HEK293 (cell line): Measurements from ENCODE around the gene TOR3A.

Experiments used
- CTCF ChIA-PET: fragments of 350-600 bp; formaldehyde crosslinking; extraction: SDS; loops from one replicate; lab custom pipeline; 2021; ENCODE audit warnings: antibody characterized with exemption; lab: Yijun Ruan, JAX
- POLR2A ChIA-PET: fragments of 300-600 bp; formaldehyde crosslinking; extraction: SDS; loops from one replicate; lab custom pipeline; 2020; ENCODE audit warnings: antibody characterized with exemption, inconsistent platforms; lab: Yijun Ruan, JAX
- H3K27ac ChIP-seq: fragments of 200-500 bp; sonication (Bioruptor generic); 2 replicates; pipeline ENCODE4 v1.5.1; 2014; ENCODE audit warnings: low read depth, low read length, control low read depth, inconsistent platforms; ENCODE audit errors: extremely low read depth
- H3K36me3 ChIP-seq, 2 experiments: fragments of 200-500 bp in 1 of 2; sonication (Bioruptor generic) in 1 of 2; 1 replicate in 1 of 2; 2 replicates in 1 of 2; pipeline ENCODE4 v1.5.1; 2014 to 2017; ENCODE audit warnings: inconsistent platforms in 2 of 2, low read length in 2 of 2; ENCODE audit not compliant: control insufficient read depth in 2 of 2, insufficient read depth in 1 of 2
- H3K4me1 ChIP-seq: fragments of 200-500 bp; sonication (Bioruptor generic); 2 replicates; pipeline ENCODE4 v1.5.1; 2014; ENCODE audit warnings: mild to moderate bottlenecking, low read length, inconsistent platforms; ENCODE audit not compliant: control insufficient read depth, insufficient read depth
- H3K4me3 ChIP-seq: 2 replicates; pipeline ENCODE4 v1.5.1; 2011; ENCODE audit warnings: low read depth, mild to moderate bottlenecking, control low read depth, low read length, moderate library complexity
- H3K9me3 ChIP-seq: fragments of 200-500 bp; sonication (Bioruptor generic); 2 replicates; pipeline ENCODE4 v1.5.1; 2014; ENCODE audit warnings: low read depth, low read length, inconsistent platforms; ENCODE audit not compliant: control insufficient read depth, insufficient read depth
- HOXA7 ChIP-seq: sonication (generic); formaldehyde crosslinking; IDR thresholded peaks from 2 replicates; pipeline ENCODE4 v1.8.1; 2022; ENCODE audit warnings: missing genetic modification reagents, borderline replicate concordance
- SP3 ChIP-seq: fragments of 450-650 bp; formaldehyde crosslinking; IDR thresholded peaks from 2 replicates; pipeline ENCODE4 v1.5.1; 2016; ENCODE audit warnings: missing biosample characterization, missing genetic modification characterization
- YY2 ChIP-seq: fragments of 450-650 bp; formaldehyde crosslinking; IDR thresholded peaks from 2 replicates; pipeline ENCODE4 v1.5.1; 2016; ENCODE audit warnings: missing biosample characterization, missing genetic modification characterization
- ZFHX2 ChIP-seq: fragments of 450-650 bp; formaldehyde crosslinking; conservative IDR thresholded peaks from 2 replicates; pipeline ENCODE4 v1.5.1; 2016; ENCODE audit warnings: missing biosample characterization, missing genetic modification characterization
- ZNF214 ChIP-seq: fragments of 450-650 bp; formaldehyde crosslinking; IDR thresholded peaks from 2 replicates; pipeline ENCODE4 v1.5.1; 2017; ENCODE audit warnings: missing biosample characterization, mild to moderate bottlenecking, missing genetic modification characterization, borderline replicate concordance
- ZNF274 ChIP-seq, 2 experiments: fragments of 200-500 bp in 1 of 2; fragments of 450-650 bp in 1 of 2; sonication (Bioruptor generic) in 1 of 2; formaldehyde crosslinking in 1 of 2; IDR thresholded peaks; 2 replicates each; pipeline versions ENCODE4 v1.5.1 to v1.6.1; 2014 to 2016; ENCODE audit warnings: borderline replicate concordance in 1 of 2, inconsistent platforms in 1 of 2, low read length in 1 of 2, missing biosample characterization in 1 of 2, missing genetic modification characterization in 1 of 2
- ZNF302 ChIP-seq: fragments of 450-650 bp; formaldehyde crosslinking; IDR thresholded peaks from 2 replicates; pipeline ENCODE4 v1.5.1; 2016; ENCODE audit warnings: missing biosample characterization, missing genetic modification characterization, low read depth
- ZXDB ChIP-seq: fragments of 450-650 bp; formaldehyde crosslinking; IDR thresholded peaks from 2 replicates; pipeline ENCODE4 v1.5.1; 2016; ENCODE audit warnings: missing biosample characterization, missing genetic modification characterization
- TF ChIP-seq, protein P1 (sequence below): fragments of 450-650 bp; formaldehyde crosslinking; conservative IDR thresholded peaks from 2 replicates; pipeline ENCODE4 v1.5.1; 2016; ENCODE audit warnings: low read depth, missing biosample characterization, missing genetic modification characterization
- TF ChIP-seq, protein P2 (sequence below): IDR thresholded peaks from 2 replicates; pipeline ENCODE4 v1.6.1; 2011; ENCODE audit warnings: mild to moderate bottlenecking, low read depth, low read length, borderline replicate concordance
- TF ChIP-seq, protein P3 (sequence below): fragments of 450-650 bp; formaldehyde crosslinking; IDR thresholded peaks from 2 replicates; pipeline ENCODE4 v1.5.1; 2016; ENCODE audit warnings: missing biosample characterization, missing genetic modification characterization

The TOR3A gene

DNA sequence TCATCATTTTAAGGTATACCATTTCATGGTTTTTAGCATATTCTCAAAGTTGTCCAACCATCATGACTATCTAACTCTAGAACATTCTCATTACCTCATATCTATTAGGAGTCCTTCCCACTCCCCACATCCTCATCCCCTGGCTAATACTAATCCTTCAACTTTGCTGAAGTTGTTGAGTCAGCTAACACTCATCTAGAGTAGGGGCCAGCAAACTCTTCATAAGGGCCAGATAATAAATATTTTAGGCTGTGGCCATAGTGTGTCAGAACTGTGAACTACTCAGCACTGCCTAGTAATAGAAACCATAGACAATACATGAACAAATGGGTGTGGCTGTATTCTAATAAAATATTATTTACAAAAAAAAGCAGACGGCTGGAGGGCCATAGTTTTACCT is 43.0 kb downstream of the TOR3A start:
- no peak for TF ChIP-seq HOXA7 (CRISPR knock-in tag)
- TF ChIP-seq, protein P1, sequence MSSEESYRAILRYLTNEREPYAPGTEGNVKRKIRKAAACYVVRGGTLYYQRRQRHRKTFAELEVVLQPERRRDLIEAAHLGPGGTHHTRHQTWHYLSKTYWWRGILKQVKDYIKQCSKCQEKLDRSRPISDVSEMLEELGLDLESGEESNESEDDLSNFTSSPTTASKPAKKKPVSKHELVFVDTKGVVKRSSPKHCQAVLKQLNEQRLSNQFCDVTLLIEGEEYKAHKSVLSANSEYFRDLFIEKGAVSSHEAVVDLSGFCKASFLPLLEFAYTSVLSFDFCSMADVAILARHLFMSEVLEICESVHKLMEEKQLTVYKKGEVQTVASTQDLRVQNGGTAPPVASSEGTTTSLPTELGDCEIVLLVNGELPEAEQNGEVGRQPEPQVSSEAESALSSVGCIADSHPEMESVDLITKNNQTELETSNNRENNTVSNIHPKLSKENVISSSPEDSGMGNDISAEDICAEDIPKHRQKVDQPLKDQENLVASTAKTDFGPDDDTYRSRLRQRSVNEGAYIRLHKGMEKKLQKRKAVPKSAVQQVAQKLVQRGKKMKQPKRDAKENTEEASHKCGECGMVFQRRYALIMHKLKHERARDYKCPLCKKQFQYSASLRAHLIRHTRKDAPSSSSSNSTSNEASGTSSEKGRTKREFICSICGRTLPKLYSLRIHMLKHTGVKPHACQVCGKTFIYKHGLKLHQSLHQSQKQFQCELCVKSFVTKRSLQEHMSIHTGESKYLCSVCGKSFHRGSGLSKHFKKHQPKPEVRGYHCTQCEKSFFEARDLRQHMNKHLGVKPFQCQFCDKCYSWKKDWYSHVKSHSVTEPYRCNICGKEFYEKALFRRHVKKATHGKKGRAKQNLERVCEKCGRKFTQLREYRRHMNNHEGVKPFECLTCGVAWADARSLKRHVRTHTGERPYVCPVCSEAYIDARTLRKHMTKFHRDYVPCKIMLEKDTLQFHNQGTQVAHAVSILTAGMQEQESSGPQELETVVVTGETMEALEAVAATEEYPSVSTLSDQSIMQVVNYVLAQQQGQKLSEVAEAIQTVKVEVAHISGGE (tag by site-specific recombination) = no peak
- no peak for TF ChIP-seq SP3
- TF ChIP-seq, protein P2, sequence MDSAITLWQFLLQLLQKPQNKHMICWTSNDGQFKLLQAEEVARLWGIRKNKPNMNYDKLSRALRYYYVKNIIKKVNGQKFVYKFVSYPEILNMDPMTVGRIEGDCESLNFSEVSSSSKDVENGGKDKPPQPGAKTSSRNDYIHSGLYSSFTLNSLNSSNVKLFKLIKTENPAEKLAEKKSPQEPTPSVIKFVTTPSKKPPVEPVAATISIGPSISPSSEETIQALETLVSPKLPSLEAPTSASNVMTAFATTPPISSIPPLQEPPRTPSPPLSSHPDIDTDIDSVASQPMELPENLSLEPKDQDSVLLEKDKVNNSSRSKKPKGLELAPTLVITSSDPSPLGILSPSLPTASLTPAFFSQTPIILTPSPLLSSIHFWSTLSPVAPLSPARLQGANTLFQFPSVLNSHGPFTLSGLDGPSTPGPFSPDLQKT = no peak
- TF ChIP-seq ZFHX2 (tag by site-specific recombination) = no peak
- TF ChIP-seq ZNF302 (tag by site-specific recombination) = no peak
- TF ChIP-seq YY2 (tag by site-specific recombination) = no peak
- Histone ChIP-seq H3K4me1 (peaks cover 4% of the 10 kb centered on the region; the same call in 1 of the 2 replicates), H3K27ac (no peak overlapping the region), H3K4me3 (no peak overlapping the region), H3K36me3 (peaks cover 0 to 13% of the 10 kb centered on the region in 2 experiments; a peak in 2 of 3 replicates), H3K9me3 (no peaks in the 10 kb centered on the region)
- CTCF ChIA-PET = interaction anchor here (1.5 kb wide), 1 partner anchor 68 kb away, joined by 4 read pairs; no protein-coding TSS in a partner anchor
- POLR2A ChIA-PET = no interaction called here

DNA sequence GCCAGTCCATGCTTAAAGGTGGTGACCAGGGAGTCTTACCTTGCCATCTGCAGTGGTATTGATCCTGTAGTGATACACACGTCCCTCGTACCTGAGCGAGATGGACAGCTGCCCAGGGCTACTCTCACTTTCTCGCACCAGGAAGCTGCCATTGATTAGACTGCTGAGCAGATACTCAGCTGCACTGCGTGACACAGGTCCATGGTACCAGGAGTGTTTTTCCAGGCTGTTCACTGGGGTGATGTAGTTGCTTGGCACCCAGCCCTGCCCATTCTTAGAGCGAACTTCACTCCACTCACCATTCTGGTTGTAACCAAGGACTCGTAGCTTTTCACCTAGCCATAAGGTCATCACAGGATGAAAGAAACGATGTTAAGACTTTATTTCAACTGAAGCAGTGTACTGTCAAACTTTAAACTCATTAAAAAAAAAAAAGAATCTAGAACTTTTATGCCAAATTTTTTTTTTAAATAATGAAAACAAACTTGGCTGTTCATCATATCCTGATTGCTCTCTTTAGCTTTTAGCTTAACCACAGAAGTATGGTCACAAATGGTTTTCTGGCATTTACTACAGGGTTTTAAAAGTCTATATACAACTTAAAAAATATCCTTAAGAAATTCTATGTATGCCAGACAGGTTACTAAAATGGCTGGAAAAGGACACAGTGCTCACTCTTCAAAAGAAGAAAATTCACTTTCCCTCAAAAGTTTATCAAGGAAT is 44.6 kb downstream of the TOR3A start:
- Histone ChIP-seq H3K4me1 (peaks cover 4% of the 10 kb centered on the region; the same call in 1 of the 2 replicates), H3K27ac (no peak overlapping the region), H3K36me3 (peaks cover 8 to 13% of the 10 kb centered on the region in 2 experiments; a peak in 2 of 3 replicates), H3K4me3 (no peak overlapping the region), H3K9me3 (no peaks in the 10 kb centered on the region)
- TF ChIP-seq ZNF274 (IDR thresholded peaks at IDR 0.05; ENCODE audit: low read length) = no peak
- no peak for TF ChIP-seq ZNF274 (tag by site-specific recombination; IDR thresholded peaks at IDR 0.05; ENCODE audit: borderline replicate concordance)
- TF ChIP-seq ZNF214 = no peak
- TF ChIP-seq, protein P3, sequence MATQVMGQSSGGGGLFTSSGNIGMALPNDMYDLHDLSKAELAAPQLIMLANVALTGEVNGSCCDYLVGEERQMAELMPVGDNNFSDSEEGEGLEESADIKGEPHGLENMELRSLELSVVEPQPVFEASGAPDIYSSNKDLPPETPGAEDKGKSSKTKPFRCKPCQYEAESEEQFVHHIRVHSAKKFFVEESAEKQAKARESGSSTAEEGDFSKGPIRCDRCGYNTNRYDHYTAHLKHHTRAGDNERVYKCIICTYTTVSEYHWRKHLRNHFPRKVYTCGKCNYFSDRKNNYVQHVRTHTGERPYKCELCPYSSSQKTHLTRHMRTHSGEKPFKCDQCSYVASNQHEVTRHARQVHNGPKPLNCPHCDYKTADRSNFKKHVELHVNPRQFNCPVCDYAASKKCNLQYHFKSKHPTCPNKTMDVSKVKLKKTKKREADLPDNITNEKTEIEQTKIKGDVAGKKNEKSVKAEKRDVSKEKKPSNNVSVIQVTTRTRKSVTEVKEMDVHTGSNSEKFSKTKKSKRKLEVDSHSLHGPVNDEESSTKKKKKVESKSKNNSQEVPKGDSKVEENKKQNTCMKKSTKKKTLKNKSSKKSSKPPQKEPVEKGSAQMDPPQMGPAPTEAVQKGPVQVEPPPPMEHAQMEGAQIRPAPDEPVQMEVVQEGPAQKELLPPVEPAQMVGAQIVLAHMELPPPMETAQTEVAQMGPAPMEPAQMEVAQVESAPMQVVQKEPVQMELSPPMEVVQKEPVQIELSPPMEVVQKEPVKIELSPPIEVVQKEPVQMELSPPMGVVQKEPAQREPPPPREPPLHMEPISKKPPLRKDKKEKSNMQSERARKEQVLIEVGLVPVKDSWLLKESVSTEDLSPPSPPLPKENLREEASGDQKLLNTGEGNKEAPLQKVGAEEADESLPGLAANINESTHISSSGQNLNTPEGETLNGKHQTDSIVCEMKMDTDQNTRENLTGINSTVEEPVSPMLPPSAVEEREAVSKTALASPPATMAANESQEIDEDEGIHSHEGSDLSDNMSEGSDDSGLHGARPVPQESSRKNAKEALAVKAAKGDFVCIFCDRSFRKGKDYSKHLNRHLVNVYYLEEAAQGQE (tag by site-specific recombination) = no peak
- no peak for TF ChIP-seq ZXDB (tag by site-specific recombination)
- ChIA-PET CTCF (interaction anchor here (0.6 to 1.7 kb wide), 4 partner anchors 21 to 170 kb away, joined by 4 to 6 read pairs (median 4); no protein-coding TSS in a partner anchor), POLR2A (no interaction called here)
